Thoracic aorta (tissue), 2 donors: ENCODE measurements around the gene MNT. TPM values are rescaled to one million over a fixed set of nuclear protein-coding genes. Genes with fewer than 3 reads are reported as not detected.

ENCODE experiments used
- ATAC-seq: fragments of 150-250 bp; one replicate; pipeline ENCODE4 v1.8.0; 2017; ENCODE audit warnings: low read depth; ENCODE audit not compliant: insufficient number of reproducible peaks, low FRiP score
- DNase-seq: peaks from one replicate; pipeline ENCODE4 v3.0.0-alpha.2; 2020; ENCODE audit warnings: low spot score
- H3K27ac ChIP-seq, 2 donors: fragments of 200-600 bp; sonication (generic); 1 replicate in 1 of 2; 2 replicates in 1 of 2; pipeline ENCODE4 v1.5.1; 2016; ENCODE audit warnings: mild to moderate bottlenecking in 2 of 2, moderate library complexity in 2 of 2
- H3K27me3 ChIP-seq: fragments of 200-600 bp; sonication (generic); replicated peaks from 2 replicates; pipeline ENCODE4 v1.6.0; 2016; ENCODE audit warnings: mild to moderate bottlenecking; ENCODE audit not compliant: insufficient read depth
- H3K36me3 ChIP-seq: fragments of 200-600 bp; sonication (generic); one replicate; pipeline ENCODE4 v1.5.1; 2016
- H3K4me1 ChIP-seq, 2 donors: fragments of 200-600 bp; sonication (generic); 1 replicate in 1 of 2; 2 replicates in 1 of 2; pipeline versions ENCODE4 v1.5.1 to v1.6.0; 2016; ENCODE audit warnings: low read depth in 2 of 2, mild to moderate bottlenecking in 1 of 2; ENCODE audit not compliant: control insufficient read depth in 1 of 2
- H3K4me3 ChIP-seq: fragments of 200-600 bp; sonication (generic); 2 replicates; pipeline ENCODE4 v1.5.1; 2016; ENCODE audit warnings: mild to moderate bottlenecking
- H3K9me3 ChIP-seq: fragments of 200-600 bp; sonication (generic); 2 replicates; pipeline ENCODE4 v1.5.1; 2016
- total RNA-seq, 2 donors: library from RNA; depleted of rRNA; stranded (reverse); fragments of >200 nt; gene quantifications; one replicate each; pipeline versions ENCODE4 v1.1.0 to v1.2.3, GENCODE V29; 2016
- TF ChIP-seq, protein P1 (sequence below): fragments of 200-600 bp; sonication (generic); IDR thresholded peaks from one replicate; pipeline ENCODE4 v1.5.1; 2019; ENCODE audit warnings: antibody characterized with exemption

MNT gene
- total RNA-seq, 2 donors from 2014 or later = 17.9 to 27.1 TPM

DNA sequence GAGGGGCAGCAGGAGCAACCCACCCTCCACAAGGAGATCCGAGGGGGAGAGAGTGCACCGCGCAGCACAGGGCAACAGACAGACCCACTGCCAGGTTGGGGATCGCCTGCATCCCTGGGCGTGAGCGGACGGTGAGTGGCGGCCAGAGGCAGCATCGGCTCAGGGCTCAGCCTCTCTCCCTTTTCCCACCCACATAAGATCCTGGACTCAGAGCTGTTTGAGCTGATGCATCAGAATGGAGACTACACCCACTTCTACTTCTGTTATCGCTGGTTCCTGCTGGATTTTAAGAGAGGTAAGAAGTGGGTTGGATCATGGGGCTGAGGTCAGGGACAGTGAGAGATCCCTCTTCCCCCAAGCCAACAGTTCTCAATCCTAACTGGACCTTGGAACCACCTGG, 23.2 kb downstream of the MNT start:
- Histone ChIP-seq H3K27me3 (no peaks in the 10 kb centered on the region), H3K4me3 (no peak overlapping the region), H3K27ac (no peak overlapping the region), H3K9me3 (no peaks in the 10 kb centered on the region), H3K4me1 (no peaks in the 10 kb centered on the region), H3K36me3 (peaks cover 15% of the 10 kb centered on the region)
- TF ChIP-seq, protein P1, sequence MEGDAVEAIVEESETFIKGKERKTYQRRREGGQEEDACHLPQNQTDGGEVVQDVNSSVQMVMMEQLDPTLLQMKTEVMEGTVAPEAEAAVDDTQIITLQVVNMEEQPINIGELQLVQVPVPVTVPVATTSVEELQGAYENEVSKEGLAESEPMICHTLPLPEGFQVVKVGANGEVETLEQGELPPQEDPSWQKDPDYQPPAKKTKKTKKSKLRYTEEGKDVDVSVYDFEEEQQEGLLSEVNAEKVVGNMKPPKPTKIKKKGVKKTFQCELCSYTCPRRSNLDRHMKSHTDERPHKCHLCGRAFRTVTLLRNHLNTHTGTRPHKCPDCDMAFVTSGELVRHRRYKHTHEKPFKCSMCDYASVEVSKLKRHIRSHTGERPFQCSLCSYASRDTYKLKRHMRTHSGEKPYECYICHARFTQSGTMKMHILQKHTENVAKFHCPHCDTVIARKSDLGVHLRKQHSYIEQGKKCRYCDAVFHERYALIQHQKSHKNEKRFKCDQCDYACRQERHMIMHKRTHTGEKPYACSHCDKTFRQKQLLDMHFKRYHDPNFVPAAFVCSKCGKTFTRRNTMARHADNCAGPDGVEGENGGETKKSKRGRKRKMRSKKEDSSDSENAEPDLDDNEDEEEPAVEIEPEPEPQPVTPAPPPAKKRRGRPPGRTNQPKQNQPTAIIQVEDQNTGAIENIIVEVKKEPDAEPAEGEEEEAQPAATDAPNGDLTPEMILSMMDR = no peak
- DNase-seq (no peak), ATAC-seq (no peak)

DNA sequence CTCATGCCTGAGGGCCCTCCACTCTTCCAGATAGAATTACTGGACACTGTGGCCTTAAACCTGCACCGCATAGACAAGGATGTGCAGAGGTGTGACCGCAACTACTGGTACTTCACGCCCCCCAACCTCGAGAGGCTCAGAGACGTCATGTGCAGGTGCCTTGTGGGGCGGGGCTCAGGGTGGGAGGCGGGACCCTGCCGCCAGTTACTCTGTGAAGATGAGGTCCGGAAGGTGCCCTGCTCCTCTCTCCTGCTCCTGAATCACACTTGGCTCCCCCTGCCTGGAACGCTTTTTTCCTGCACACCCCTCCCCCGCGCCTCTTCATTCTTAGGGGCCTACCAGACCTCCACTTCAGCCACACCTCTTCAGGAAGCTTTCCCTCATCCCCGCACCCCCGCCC, 24.8 kb downstream of the MNT start:
- H3K9me3 ChIP-seq = no peaks in the 10 kb centered on the region
- H3K4me3 ChIP-seq = no peak overlapping the region
- no peak for DNase-seq
- ATAC-seq = no peak
- H3K27ac ChIP-seq = no peak overlapping the region
- TF ChIP-seq, protein P1 = no peak
- peaks cover 8% of the 10 kb centered on the region for H3K36me3 ChIP-seq
- H3K4me1 ChIP-seq = no peaks in the 10 kb centered on the region
- no peaks in the 10 kb centered on the region for H3K27me3 ChIP-seq

DNA sequence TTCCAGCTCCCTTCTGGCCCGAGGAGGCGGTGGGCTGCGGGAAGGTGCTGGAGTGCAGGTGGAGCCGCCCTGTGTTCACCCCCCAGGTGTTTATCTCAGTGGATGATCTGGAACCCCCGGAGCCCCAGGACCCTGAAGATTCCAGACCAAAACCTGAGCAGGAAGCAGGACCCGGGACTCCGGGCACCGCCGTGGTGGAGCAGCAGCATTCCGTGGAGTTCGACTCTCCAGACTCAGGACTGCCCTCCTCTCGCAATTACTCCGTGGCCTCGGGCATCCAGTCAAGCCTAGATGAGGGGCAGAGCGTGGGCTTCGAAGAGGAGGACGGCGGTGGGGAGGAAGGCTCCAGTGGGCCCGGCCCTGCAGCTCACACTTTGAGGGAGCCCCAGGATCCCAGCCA, 25.5 kb downstream of the MNT start:
- Histone ChIP-seq H3K4me1 (no peaks in the 10 kb centered on the region), H3K9me3 (no peaks in the 10 kb centered on the region), H3K27me3 (no peaks in the 10 kb centered on the region), H3K36me3 (peaks cover 4% of the 10 kb centered on the region), H3K27ac (no peak overlapping the region), H3K4me3 (no peak overlapping the region)
- DNase-seq (no peak), ATAC-seq (no peak)
- TF ChIP-seq, protein P1 = no peak

DNA sequence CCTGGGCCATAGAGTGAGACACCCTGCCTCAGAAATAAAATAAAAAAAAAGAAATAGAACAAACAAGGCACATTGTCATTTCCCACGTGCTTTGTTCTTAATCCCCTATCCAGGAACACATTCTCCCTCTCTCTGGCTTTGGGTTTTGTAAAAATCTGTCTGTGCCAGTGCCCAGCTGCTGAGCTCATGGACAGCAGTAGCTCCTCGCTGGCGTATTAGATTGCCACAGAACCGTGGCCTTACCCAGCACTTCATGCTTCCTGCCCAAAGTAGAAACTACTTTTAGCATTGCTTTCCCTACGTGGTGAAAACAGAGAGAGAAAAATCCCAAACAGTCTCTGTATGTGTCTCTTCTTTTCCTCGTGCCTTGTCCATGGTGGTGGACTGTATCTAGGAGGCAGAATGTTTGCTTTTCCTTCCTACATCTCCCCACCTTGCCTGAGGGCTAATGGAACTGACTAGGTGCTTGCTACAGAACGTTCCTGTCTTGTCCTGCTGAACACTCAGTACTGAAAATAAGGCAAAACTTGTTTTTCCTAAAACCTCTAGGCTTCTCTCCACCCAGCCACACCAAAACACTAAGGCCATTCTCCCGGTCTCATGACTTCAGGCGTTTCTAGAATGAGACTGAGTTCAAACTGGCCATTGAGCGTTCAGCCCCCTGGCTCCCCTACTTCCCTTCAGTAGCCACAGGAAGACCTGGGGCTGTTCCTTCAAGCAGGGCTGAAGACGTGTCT, 26.1 kb downstream of the MNT start:
- DNase-seq (no peak), ATAC-seq (no peak)
- Histone ChIP-seq H3K4me1 (no peaks in the 10 kb centered on the region), H3K27ac (no peak overlapping the region), H3K36me3 (peaks cover 4% of the 10 kb centered on the region), H3K4me3 (no peak overlapping the region), H3K27me3 (no peaks in the 10 kb centered on the region), H3K9me3 (no peaks in the 10 kb centered on the region)
- TF ChIP-seq, protein P1 = no peak

DNA sequence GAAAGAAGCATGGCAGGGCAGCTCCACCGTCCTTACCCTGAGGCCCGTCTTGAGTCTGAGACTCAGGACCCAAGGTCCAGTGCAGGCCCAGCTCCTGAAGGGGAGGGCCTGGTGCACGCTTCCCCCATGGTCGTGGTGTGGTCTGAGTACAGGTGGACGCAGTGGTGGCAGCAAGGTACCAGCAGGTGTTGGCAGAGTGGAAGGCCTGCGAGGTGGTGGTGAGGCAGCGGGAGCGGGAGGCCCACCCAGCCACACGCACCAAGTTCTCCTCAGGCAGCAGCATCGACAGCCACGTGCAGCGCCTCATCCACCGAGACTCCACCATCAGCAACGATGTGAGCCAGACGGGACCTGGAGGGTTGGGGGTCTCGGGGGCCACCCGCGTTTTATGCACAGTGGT, 27.7 kb downstream of the MNT start:
- ATAC-seq (no peak), DNase-seq (no peak)
- Histone ChIP-seq H3K27ac (no peak overlapping the region), H3K36me3 (peaks cover 4% of the 10 kb centered on the region), H3K27me3 (no peaks in the 10 kb centered on the region), H3K9me3 (no peaks in the 10 kb centered on the region), H3K4me3 (no peak overlapping the region), H3K4me1 (no peaks in the 10 kb centered on the region)
- TF ChIP-seq, protein P1 = no peak
